Stromal cell of bone marrow (primary cell): Measurements from ENCODE around the gene IGLL5.
"Not testable (repeated sequence)": the region's sequence is repeated elsewhere in the genome, so short reads cannot be mapped to it uniquely, and the experiment has no call there.

Experiments
- DNase-seq: peaks from one replicate; pipeline ENCODE4 v3.0.0-alpha.2; 2012; ENCODE audit warnings: low read depth

Gene IGLL5

GRCh38 chr22:22900527-22901205 lies 13.1 kb downstream of the IGLL5 start:
- DNase-seq: not testable (repeated sequence)

- DNase-seq: no peak
Measured at GRCh38 chr22:22901578-22902218, 14.1 kb downstream of the IGLL5 start.

- no peak for DNase-seq
Measured at GRCh38 chr22:22902247-22903001, 14.8 kb downstream of the IGLL5 start.

- DNase-seq: no peak
Measured at GRCh38 chr22:22903355-22903777, 15.8 kb downstream of the IGLL5 start.

GRCh38 chr22:22903781-22904192 lies 16.2 kb downstream of the IGLL5 start:
- DNase-seq: not testable (repeated sequence)

GRCh38 chr22:22904736-22905135 lies 17.1 kb downstream of the IGLL5 start:
- DNase-seq: not testable (repeated sequence)

GRCh38 chr22:22906391-22906790 lies 18.8 kb downstream of the IGLL5 start:
- not testable (repeated sequence) for DNase-seq

GRCh38 chr22:22906907-22907550 lies 19.4 kb downstream of the IGLL5 start:
- no peak for DNase-seq

GRCh38 chr22:22907551-22908494 lies 20.2 kb downstream of the IGLL5 start:
- no peak for DNase-seq

GRCh38 chr22:22908495-22908861 lies 20.9 kb downstream of the IGLL5 start:
- DNase-seq: no peak

GRCh38 chr22:22908941-22909604 lies 21.5 kb downstream of the IGLL5 start:
- no peak for DNase-seq

- DNase-seq: no peak
Measured at GRCh38 chr22:22909605-22910271, 22.1 kb downstream of the IGLL5 start.

GRCh38 chr22:22910272-22911240 lies 22.9 kb downstream of the IGLL5 start:
- DNase-seq: no peak

- DNase-seq: no peak
Measured at GRCh38 chr22:22911327-22912134, 23.9 kb downstream of the IGLL5 start.

- no peak for DNase-seq
Measured at GRCh38 chr22:22912135-22912987, 24.7 kb downstream of the IGLL5 start.

- DNase-seq: no peak
Measured at GRCh38 chr22:22912988-22913253, 25.3 kb downstream of the IGLL5 start.

- no peak for DNase-seq
Measured at GRCh38 chr22:22913989-22914388, 26.4 kb downstream of the IGLL5 start.
